Bronchial epithelial cell (primary cell): Measurements from ENCODE around the gene HOXB9. TPM values are rescaled to one million over a fixed set of nuclear protein-coding genes. Genes with fewer than 3 reads are reported as not detected.

ENCODE experiments used
- DNase-seq: peaks from one replicate; pipeline ENCODE4 v3.0.0-alpha.2; 2010; ENCODE audit warnings: low read depth
- FAIRE-seq: peaks from 2 replicates; lab custom pipeline; 2011; peaks lifted over from hg19 to GRCh38; lab: Jason Lieb, UNC
- H3K27me3 ChIP-seq: 2 replicates; pipeline ENCODE4 v1.5.1; 2011; ENCODE audit warnings: low read length; ENCODE audit not compliant: control insufficient read depth, insufficient read depth
- H3K36me3 ChIP-seq: 2 replicates; pipeline ENCODE4 v1.5.1; 2011; ENCODE audit warnings: low read length; ENCODE audit not compliant: control insufficient read depth, insufficient read depth
- H3K4me3 ChIP-seq: 2 replicates; pipeline ENCODE4 v1.5.1; 2011; ENCODE audit warnings: mild to moderate bottlenecking, low read depth, low read length, control low read depth
- total RNA-seq: library from RNA; depleted of rRNA; stranded (reverse); fragments of >200 nt; gene quantifications from 2 replicates; pipeline ENCODE4 v1.2.1, GENCODE V29; 2014
- TF ChIP-seq, protein P1 (sequence below): IDR thresholded peaks from 2 replicates; pipeline ENCODE4 v1.5.1; 2011; ENCODE audit warnings: mild to moderate bottlenecking, moderate library complexity, low read length, control low read depth, inconsistent platforms; ENCODE audit not compliant: insufficient read depth, severe bottlenecking

HOXB9 gene
- total RNA-seq, 1 donor from 2014 or later: not detected

DNA sequence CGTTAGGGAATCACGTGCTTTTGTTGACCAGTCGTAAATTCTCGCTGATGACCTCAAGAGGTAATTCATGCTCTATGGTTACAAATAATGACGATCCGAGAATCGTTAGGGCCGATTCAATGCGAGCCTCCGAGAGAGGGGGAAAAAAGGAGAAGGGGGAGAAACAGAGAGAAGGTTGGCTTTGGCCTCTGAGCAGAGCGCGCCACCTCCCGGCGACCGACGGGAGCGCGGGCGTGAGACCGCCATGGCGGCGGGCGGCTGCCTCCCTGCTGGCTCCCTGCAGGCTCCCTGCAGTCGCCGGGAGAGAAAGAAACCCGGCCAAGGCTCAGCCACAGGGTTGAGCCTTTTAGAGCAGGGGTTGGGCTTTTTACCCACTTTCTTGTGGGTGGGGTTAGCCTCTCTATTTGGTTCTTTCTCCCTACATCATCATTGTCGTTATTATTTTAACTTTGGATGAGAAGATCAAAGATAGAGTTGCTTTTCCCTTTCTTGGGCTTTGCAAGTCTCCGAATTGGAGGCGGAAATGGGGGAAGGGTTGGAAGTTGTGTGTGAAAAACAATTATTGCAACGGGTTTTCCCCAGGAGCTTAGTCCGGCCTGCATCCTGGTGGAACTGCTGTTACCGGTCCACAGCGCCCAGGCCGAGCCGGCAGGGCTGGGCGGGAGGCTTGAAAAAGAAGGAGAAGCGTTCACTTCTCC is 32.2 kb downstream of the HOXB9 start:
- TF ChIP-seq, protein P1, sequence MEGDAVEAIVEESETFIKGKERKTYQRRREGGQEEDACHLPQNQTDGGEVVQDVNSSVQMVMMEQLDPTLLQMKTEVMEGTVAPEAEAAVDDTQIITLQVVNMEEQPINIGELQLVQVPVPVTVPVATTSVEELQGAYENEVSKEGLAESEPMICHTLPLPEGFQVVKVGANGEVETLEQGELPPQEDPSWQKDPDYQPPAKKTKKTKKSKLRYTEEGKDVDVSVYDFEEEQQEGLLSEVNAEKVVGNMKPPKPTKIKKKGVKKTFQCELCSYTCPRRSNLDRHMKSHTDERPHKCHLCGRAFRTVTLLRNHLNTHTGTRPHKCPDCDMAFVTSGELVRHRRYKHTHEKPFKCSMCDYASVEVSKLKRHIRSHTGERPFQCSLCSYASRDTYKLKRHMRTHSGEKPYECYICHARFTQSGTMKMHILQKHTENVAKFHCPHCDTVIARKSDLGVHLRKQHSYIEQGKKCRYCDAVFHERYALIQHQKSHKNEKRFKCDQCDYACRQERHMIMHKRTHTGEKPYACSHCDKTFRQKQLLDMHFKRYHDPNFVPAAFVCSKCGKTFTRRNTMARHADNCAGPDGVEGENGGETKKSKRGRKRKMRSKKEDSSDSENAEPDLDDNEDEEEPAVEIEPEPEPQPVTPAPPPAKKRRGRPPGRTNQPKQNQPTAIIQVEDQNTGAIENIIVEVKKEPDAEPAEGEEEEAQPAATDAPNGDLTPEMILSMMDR: peak; percentile 96
- DNase-seq (peak; percentile 32), FAIRE-seq (no peak)
- Histone ChIP-seq H3K4me3 (no peak overlapping the region), H3K36me3 (no peaks in the 10 kb centered on the region), H3K27me3 (peaks cover 86% of the 10 kb centered on the region)

DNA sequence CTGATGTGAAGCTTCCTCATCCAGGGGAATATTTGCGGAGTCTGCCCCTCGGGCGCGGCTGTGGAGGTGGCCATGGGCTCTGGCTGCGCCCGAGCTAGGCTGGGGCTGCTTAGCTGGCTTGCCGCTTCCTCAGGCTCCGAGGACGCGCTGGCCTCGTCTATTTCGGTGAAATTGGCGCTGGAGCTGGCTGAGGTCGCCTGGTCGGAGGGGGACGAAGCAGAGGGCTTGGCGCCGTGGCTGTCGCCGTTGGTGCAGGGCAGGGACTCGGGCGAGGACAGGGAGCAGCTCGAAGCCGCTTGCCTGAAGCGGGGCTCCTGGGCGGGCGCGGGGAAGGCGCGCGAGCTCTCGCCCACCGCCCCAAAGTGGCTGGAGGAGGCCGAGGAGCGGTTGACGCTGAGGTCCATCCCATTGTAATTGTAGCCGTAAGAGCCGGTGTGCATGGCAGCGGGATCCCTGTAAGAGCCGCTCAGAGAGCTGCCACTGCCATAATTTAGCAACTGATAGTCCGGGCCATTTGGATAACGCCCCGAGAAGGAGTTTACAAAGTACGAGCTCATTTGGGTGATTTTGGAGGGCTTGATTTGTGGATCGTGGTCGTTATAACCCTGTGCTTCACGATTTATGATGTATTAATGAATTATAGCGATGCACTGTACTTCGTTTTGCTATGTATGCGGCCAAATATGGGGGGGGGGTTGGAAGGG is 32.9 kb downstream of the HOXB9 start, which contains the start of gene HOXB5:
Gene HOXB5 (minus strand): TSS at position 654 of the 704 bp plus-strand sequence. CDS start 97 bp downstream, at position 557.
- DNase-seq (no peak), FAIRE-seq (no peak)
- Histone ChIP-seq H3K4me3 (no peak within 1 kb of the TSS), H3K27me3 (peaks cover 85% of the 10 kb centered on the region), H3K36me3 (no peaks in the 10 kb centered on the region)
- TF ChIP-seq, protein P1: no peak

DNA sequence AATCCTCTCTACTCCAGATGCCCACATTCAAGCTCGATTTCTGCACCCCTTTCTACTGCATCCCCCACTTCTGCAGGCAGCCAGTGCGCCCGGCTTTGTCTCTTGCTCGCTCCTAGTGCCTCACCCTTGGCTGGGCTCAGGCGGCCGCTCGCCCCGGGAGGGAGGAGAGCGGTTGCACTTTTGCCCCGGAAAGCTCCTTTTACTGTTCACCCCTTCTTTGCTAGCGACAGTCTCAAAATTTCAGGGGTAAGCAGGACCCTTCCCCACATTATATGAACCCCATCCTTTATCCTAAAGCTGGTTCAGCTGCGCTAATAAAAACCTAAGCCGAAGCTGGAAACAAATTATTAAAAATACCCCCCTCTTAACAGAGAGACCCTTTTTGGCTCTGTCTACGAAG is 33.6 kb downstream of the HOXB9 start:
- H3K36me3 ChIP-seq: no peaks in the 10 kb centered on the region
- TF ChIP-seq, protein P1: no peak
- H3K4me3 ChIP-seq: no peak overlapping the region
- H3K27me3 ChIP-seq: peaks cover 84% of the 10 kb centered on the region
- FAIRE-seq: no peak
- no peak for DNase-seq

DNA sequence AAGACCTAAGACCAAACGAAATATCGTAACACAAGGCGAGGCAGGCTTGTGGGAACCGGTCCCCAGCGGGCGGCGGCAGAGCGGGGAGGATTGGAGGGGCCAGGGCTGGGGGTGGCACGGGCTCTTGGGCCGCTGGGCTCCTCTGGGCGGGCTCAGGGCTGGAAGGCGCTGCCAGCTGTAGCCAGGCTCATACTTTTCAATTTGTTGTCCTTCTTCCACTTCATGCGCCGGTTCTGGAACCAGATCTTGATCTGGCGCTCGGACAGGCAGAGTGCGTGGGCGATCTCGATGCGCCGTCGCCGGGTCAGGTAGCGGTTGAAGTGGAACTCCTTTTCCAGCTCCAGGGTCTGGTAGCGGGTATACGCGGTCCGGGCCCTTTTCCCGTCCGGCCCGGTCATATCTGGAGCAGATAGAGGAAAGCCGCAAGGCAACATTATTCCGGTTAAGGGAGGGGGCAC is 34.1 kb downstream of the HOXB9 start:
- H3K4me3 ChIP-seq: no peak overlapping the region
- H3K27me3 ChIP-seq: peaks cover 84% of the 10 kb centered on the region
- DNase-seq: no peak
- FAIRE-seq: no peak
- no peaks in the 10 kb centered on the region for H3K36me3 ChIP-seq
- TF ChIP-seq, protein P1: no peak

DNA sequence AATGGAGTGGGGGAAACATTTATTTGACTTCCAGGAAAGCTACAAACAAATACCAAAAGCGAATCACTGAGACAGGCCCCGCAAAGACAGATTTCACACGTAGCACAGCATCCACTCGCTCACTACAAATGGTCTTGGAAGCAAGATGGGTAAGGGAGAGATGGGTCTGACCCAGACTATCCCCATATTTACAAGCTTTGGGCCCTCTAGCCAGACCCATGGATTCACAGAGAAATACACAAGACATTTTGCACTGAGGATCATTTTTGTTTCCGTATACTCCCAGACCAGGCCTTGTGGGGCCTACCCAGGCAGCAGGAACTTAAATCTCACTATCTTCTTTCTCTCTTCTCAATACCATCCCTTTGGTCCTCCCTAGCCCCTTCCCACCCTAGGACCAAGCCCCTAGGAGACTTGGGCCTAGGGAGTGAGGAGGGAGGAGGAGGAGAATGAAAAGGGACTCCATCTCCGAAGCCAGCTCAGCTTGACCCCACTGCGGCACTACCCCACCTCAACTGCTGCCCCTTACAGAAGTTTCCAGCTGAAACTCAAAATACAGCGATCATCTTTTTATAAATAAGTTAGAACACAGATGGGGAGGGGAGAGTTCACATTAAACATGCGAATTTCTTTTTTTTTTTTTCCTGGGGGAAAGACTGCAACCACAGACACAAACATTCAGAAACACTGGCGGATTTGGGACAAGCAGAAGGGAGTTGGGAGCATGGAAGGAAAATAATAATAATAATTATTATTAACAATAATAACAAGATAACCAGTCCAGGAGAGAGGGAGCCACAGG is 34.7 kb downstream of the HOXB9 start:
- no peak for FAIRE-seq
- H3K36me3 ChIP-seq: no peaks in the 10 kb centered on the region
- H3K27me3 ChIP-seq: peaks cover 84% of the 10 kb centered on the region
- TF ChIP-seq, protein P1: no peak
- DNase-seq: no peak
- no peak overlapping the region for H3K4me3 ChIP-seq
